K562 (cell line): ENCODE results near the gene APOM. TPM values are rescaled to one million over a fixed set of nuclear protein-coding genes. Genes with fewer than 3 reads are reported as not detected.

Experiments used
- CHD4 ChIP-seq: fragments of 200-600 bp; sonication (generic); IDR thresholded peaks from 3 replicates; pipeline ENCODE4 v1.6.1; 2012; ENCODE audit warnings: low read depth, mild to moderate bottlenecking, mixed read lengths, low read length, inconsistent platforms; ENCODE audit not compliant: insufficient read depth, insufficient replicate concordance, poor library complexity, severe bottlenecking
- EGR1 ChIP-seq: fragments of 450-650 bp; conservative IDR thresholded peaks from 2 replicates; pipeline ENCODE4 v1.6.1; 2017; ENCODE audit warnings: mild to moderate bottlenecking
- FOXA1 ChIP-seq: fragments of 450-650 bp; IDR thresholded peaks from 2 replicates; pipeline ENCODE4 v1.6.1; 2016; ENCODE audit warnings: mild to moderate bottlenecking, borderline replicate concordance
- FOXA3 ChIP-seq, 2 experiments: fragments of 450-650 bp in 1 of 2; sonication (generic) in 1 of 2; formaldehyde crosslinking; IDR thresholded peaks in 1 of 2; conservative IDR thresholded peaks in 1 of 2; 2 replicates each; pipeline versions ENCODE4 v1.4.0 to v1.8.0; 2020 to 2022; ENCODE audit warnings: mild to moderate bottlenecking in 2 of 2, missing genetic modification reagents in 1 of 2
- FOXP1 ChIP-seq: sonication (generic); formaldehyde crosslinking; IDR thresholded peaks from 2 replicates; pipeline ENCODE4 v1.8.0; 2022; ENCODE audit warnings: mild to moderate bottlenecking, missing genetic modification reagents
- HES1 ChIP-seq: fragments of 450-650 bp; IDR thresholded peaks from 2 replicates; pipeline ENCODE4 v1.6.1; 2016; ENCODE audit warnings: low read depth, mild to moderate bottlenecking, moderate library complexity
- MLLT1 ChIP-seq, 2 experiments: fragments of 450-650 bp; IDR thresholded peaks; 2 replicates each; pipeline ENCODE4 v1.6.1; 2016
- NBN ChIP-seq: fragments of 450-650 bp; IDR thresholded peaks from 2 replicates; pipeline ENCODE4 v1.6.1; 2016; ENCODE audit warnings: low read depth, mild to moderate bottlenecking
- NFIX ChIP-seq: fragments of 250-450 bp; sonication (Bioruptor Pico); IDR thresholded peaks from 2 replicates; pipeline ENCODE4 v1.4.0; 2020; ENCODE audit warnings: low read depth, mild to moderate bottlenecking, moderate library complexity
- RBM25 ChIP-seq: fragments of 200-400 bp; formaldehyde crosslinking; IDR thresholded peaks from 2 replicates; pipeline ENCODE4 v1.6.1; 2018; ENCODE audit warnings: low read length, low read depth, moderate library complexity; ENCODE audit not compliant: severe bottlenecking
- SRSF3 ChIP-seq: fragments of 200-400 bp; formaldehyde crosslinking; IDR thresholded peaks from 2 replicates; pipeline ENCODE4 v1.6.1; 2016; ENCODE audit warnings: mild to moderate bottlenecking, low read length, moderate library complexity; ENCODE audit not compliant: insufficient read depth
- TFAP4 ChIP-seq: sonication (generic); formaldehyde crosslinking; IDR thresholded peaks from 2 replicates; pipeline ENCODE4 v1.8.0; 2022; ENCODE audit warnings: missing genetic modification reagents, mild to moderate bottlenecking, moderate library complexity, borderline replicate concordance
- ZNF76 ChIP-seq: fragments of 250-450 bp; sonication (Bioruptor Pico); IDR thresholded peaks from 2 replicates; pipeline ENCODE4 v1.4.0; 2020; ENCODE audit warnings: mild to moderate bottlenecking, moderate library complexity, borderline replicate concordance
- polyA plus RNA-seq, 8 experiments: library from polyadenylated mRNA; depleted of rRNA in 4 of 8; stranded (reverse) in 5 of 8; unstranded in 3 of 8; fragments of >200 nt; fragmentation: Nextera tagmentation in 2 of 8; fragmentation: Illumina TruSeq in 1 of 8; extraction: Ambion mirVana in 2 of 8; extraction: Trizol in 1 of 8; gene quantifications; 2 replicates each; pipeline versions ENCODE4 v1.2.1 to v1.2.3, GENCODE V29; 2011 to 2014; ENCODE audit warnings: inconsistent platforms in 1 of 8, missing spikeins in 1 of 8
- total RNA-seq, 7 experiments: library from RNA; depleted of rRNA in 6 of 7; stranded (reverse); fragments of >200 nt in 6 of 7; fragmentation: Illumina TruSeq in 2 of 7; extraction: Trizol in 2 of 7; gene quantifications; 2 replicates each; pipeline versions ENCODE4 v1.2.1 to v1.2.3, GENCODE V29; 2011 to 2021; ENCODE audit warnings: low replicate concordance in 1 of 7
- TF ChIP-seq, protein P1 (sequence below): sonication (generic); formaldehyde crosslinking; IDR thresholded peaks from 2 replicates; pipeline ENCODE4 v1.8.1; 2023; ENCODE audit warnings: mild to moderate bottlenecking, missing genetic modification reagents
- TF ChIP-seq, protein P2 (sequence below): fragments of 250-450 bp; sonication (Bioruptor Pico); IDR thresholded peaks from 2 replicates; pipeline ENCODE4 v1.4.0; 2020
- TF ChIP-seq, protein P3 (sequence below): fragments of 450-650 bp; IDR thresholded peaks from 2 replicates; pipeline ENCODE4 v1.7.0; 2016; ENCODE audit warnings: borderline replicate concordance

APOM gene
- total and polyA plus RNA-seq, 9 of the 15 experiments (the other 6 are each of a cell fraction or from before 2014, with no cell fraction given), result 5.7 to 24.3 (median 10.4) TPM

- no peak; the same call in 1 of the 2 replicates for TF ChIP-seq HES1
- TF ChIP-seq ZNF76 (CRISPR knock-in tag), result peak; percentile 65; the same call in 1 of the 2 replicates
- no peak for TF ChIP-seq RBM25
- TF ChIP-seq, protein P1, sequence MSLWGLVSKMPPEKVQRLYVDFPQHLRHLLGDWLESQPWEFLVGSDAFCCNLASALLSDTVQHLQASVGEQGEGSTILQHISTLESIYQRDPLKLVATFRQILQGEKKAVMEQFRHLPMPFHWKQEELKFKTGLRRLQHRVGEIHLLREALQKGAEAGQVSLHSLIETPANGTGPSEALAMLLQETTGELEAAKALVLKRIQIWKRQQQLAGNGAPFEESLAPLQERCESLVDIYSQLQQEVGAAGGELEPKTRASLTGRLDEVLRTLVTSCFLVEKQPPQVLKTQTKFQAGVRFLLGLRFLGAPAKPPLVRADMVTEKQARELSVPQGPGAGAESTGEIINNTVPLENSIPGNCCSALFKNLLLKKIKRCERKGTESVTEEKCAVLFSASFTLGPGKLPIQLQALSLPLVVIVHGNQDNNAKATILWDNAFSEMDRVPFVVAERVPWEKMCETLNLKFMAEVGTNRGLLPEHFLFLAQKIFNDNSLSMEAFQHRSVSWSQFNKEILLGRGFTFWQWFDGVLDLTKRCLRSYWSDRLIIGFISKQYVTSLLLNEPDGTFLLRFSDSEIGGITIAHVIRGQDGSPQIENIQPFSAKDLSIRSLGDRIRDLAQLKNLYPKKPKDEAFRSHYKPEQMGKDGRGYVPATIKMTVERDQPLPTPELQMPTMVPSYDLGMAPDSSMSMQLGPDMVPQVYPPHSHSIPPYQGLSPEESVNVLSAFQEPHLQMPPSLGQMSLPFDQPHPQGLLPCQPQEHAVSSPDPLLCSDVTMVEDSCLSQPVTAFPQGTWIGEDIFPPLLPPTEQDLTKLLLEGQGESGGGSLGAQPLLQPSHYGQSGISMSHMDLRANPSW, result no peak; the same call in 1 of the 2 replicates
- TF ChIP-seq MLLT1 (IDR thresholded peaks at IDR 0.05), result peak; percentile 66 to 95; a peak in 2 of 4 replicates
- no peak for TF ChIP-seq FOXA1
- TF ChIP-seq NBN, result peak; percentile 62
- TF ChIP-seq, protein P2, sequence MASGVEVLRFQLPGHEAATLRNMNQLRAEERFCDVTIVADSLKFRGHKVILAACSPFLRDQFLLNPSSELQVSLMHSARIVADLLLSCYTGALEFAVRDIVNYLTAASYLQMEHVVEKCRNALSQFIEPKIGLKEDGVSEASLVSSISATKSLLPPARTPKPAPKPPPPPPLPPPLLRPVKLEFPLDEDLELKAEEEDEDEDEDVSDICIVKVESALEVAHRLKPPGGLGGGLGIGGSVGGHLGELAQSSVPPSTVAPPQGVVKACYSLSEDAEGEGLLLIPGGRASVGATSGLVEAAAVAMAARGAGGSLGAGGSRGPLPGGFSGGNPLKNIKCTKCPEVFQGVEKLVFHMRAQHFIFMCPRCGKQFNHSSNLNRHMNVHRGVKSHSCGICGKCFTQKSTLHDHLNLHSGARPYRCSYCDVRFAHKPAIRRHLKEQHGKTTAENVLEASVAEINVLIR (CRISPR knock-in tag), result peak; percentile 88
- peak; percentile 89; the same call in 1 of the 2 replicates for TF ChIP-seq SRSF3
- peak; percentile 39 for TF ChIP-seq EGR1
- TF ChIP-seq TFAP4 (CRISPR knock-in tag), result peak; percentile 85
- TF ChIP-seq, protein P3, sequence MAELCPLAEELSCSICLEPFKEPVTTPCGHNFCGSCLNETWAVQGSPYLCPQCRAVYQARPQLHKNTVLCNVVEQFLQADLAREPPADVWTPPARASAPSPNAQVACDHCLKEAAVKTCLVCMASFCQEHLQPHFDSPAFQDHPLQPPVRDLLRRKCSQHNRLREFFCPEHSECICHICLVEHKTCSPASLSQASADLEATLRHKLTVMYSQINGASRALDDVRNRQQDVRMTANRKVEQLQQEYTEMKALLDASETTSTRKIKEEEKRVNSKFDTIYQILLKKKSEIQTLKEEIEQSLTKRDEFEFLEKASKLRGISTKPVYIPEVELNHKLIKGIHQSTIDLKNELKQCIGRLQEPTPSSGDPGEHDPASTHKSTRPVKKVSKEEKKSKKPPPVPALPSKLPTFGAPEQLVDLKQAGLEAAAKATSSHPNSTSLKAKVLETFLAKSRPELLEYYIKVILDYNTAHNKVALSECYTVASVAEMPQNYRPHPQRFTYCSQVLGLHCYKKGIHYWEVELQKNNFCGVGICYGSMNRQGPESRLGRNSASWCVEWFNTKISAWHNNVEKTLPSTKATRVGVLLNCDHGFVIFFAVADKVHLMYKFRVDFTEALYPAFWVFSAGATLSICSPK, result peak; percentile 77; the same call in 1 of the 2 replicates
- TF ChIP-seq FOXP1 (CRISPR knock-in tag), result peak; percentile 92
- no peak for TF ChIP-seq NFIX (CRISPR knock-in tag)
- peak in 1 of 2 experiments; percentile 44; a peak in 1 of 4 replicates for TF ChIP-seq FOXA3 (CRISPR knock-in tag; conservative IDR thresholded peaks at IDR 0.05 in 1 of 2, IDR thresholded peaks at IDR 0.05 in 1 of 2)
- no peak for TF ChIP-seq CHD4
Observed at GRCh38 chr6:31702819-31703716, 47.4 kb downstream of the APOM start, which contains the start of gene ABHD16A (continued).
